CD4-positive, alpha-beta T cell (primary cell): ENCODE data around the gene ILK. TPM values are rescaled to one million over a fixed set of nuclear protein-coding genes. Genes with fewer than 3 reads are reported as not detected.

Experiments used
- ATAC-seq: fragments of 200-7000 bp; cut with Tn5 transposase; one replicate; pipeline ENCODE4 v1.10.0; 2022; ENCODE audit warnings: mild to moderate bottlenecking; ENCODE audit not compliant: poor library complexity
- CTCF ChIA-PET: fragments of 350-600 bp; sonication (Branson Sonifier 250); formaldehyde crosslinking; loops from one replicate; lab custom pipeline; 2021; ENCODE audit warnings: antibody characterized with exemption, inconsistent platforms; lab: Charles Lee
- POLR2A ChIA-PET: fragments of 350-600 bp; sonication (Branson Sonifier 250); formaldehyde crosslinking; loops from one replicate; lab custom pipeline; 2021; ENCODE audit warnings: antibody characterized with exemption, inconsistent platforms; lab: Charles Lee
- DNase-seq, 14 experiments: peaks; one replicate each; pipeline ENCODE4 v3.0.0-alpha.2; 2013 to 2020; ENCODE audit warnings: mixed read lengths in 2 of 14
- H3K27ac ChIP-seq, 2 donors: one replicate each; pipeline versions ENCODE4 v1.5.1 to v1.7.0; 2013; ENCODE audit warnings: low read length in 2 of 2, low read depth in 1 of 2, mild to moderate bottlenecking in 1 of 2
- H3K27me3 ChIP-seq, 2 experiments: 1 replicate in 1 of 2; 2 replicates in 1 of 2; pipeline versions ENCODE4 v1.6.1 to v1.7.0; 2013; ENCODE audit warnings: low read length in 2 of 2, control low read depth in 1 of 2, mild to moderate bottlenecking in 1 of 2, moderate library complexity in 1 of 2; ENCODE audit not compliant: insufficient read depth in 2 of 2, control insufficient read depth in 1 of 2
- H3K36me3 ChIP-seq: one replicate; pipeline ENCODE4 v1.6.1; 2013; ENCODE audit warnings: low read length, control low read depth; ENCODE audit not compliant: insufficient read depth
- H3K4me1 ChIP-seq: one replicate; pipeline ENCODE4 v1.6.1; 2013; ENCODE audit warnings: low read length, control low read depth; ENCODE audit not compliant: insufficient read depth
- H3K4me3 ChIP-seq: one replicate; pipeline ENCODE4 v1.5.1; 2013; ENCODE audit warnings: mild to moderate bottlenecking, low read length, moderate library complexity
- H3K9me3 ChIP-seq, 2 experiments: 1 replicate in 1 of 2; 2 replicates in 1 of 2; pipeline versions ENCODE4 v1.6.1 to v1.7.0; 2013; ENCODE audit warnings: low read length in 2 of 2, mild to moderate bottlenecking in 2 of 2, control low read depth in 1 of 2, moderate library complexity in 1 of 2; ENCODE audit not compliant: control insufficient read depth in 1 of 2, insufficient read depth in 1 of 2
- H3K27ac Mint-ChIP-seq: one replicate; pipeline ENCODE4 v1.8.0; 2020; ENCODE audit warnings: mixed read lengths
- H3K27me3 Mint-ChIP-seq: one replicate; pipeline ENCODE4 v1.8.0; 2021; ENCODE audit warnings: mixed read lengths
- H3K36me3 Mint-ChIP-seq: one replicate; pipeline ENCODE4 v1.8.0; 2021; ENCODE audit warnings: low read depth, mixed read lengths
- H3K4me1 Mint-ChIP-seq: one replicate; pipeline ENCODE4 v1.8.0; 2021; ENCODE audit warnings: low read depth, mixed read lengths
- H3K4me3 Mint-ChIP-seq: one replicate; pipeline ENCODE4 v1.8.0; 2020; ENCODE audit warnings: mild to moderate bottlenecking, mixed read lengths
- H3K9me3 Mint-ChIP-seq: one replicate; pipeline ENCODE4 v1.8.0; 2020; ENCODE audit warnings: mixed read lengths
- CTCF ChIP-seq: fragments of 200-600 bp; IDR thresholded peaks from one replicate; pipeline ENCODE4 v1.8.0; 2022; ENCODE audit warnings: antibody characterized with exemption, mild to moderate bottlenecking
- intact Hi-C, 2 experiments: fragments of 100-400 bp; cut with DNase I in 1 of 2; cut with micrococcal nuclease in 1 of 2; formaldehyde crosslinking; loops; one replicate each; pipeline versions ENCODE4 v1.15.1 to v1.9.0; 2023 to 2025; cut with DNase I, micrococcal nuclease
- total RNA-seq, 174 experiments: library from RNA in 2 of 174; stranded (reverse) in 2 of 174; gene quantifications; one replicate each; pipeline ENCODE4 v1.2.3 and lab custom pipeline; 2021 to 2026

ILK gene
- total RNA-seq, 2 experiments from 2014 or later: 19.2 to 21.0 TPM

- Mint-ChIP-seq H3K27ac (no peak overlapping the region), H3K4me1 (peaks cover 2% of the 10 kb centered on the region), H3K4me3 (no peak overlapping the region), H3K36me3 (peaks cover 14% of the 10 kb centered on the region), H3K9me3 (no peaks in the 10 kb centered on the region), H3K27me3 (no peaks in the 10 kb centered on the region)
- Histone ChIP-seq H3K27me3 (no peaks in the 10 kb centered on the region), H3K4me1 (peaks cover 22% of the 10 kb centered on the region), H3K27ac (no peak overlapping the region), H3K36me3 (peaks cover 4% of the 10 kb centered on the region), H3K9me3 (no peaks in the 10 kb centered on the region), H3K4me3 (no peak overlapping the region)
- no peak for DNase-seq
- POLR2A ChIA-PET: interaction anchor here (2.2 kb wide), 1 partner anchor 10 kb away, joined by 15 read pairs; the partner anchor contains the start of gene TAF10
- TF ChIP-seq CTCF: no peak
- intact Hi-C loops: no loop called here
- ATAC-seq: no peak
- CTCF ChIA-PET: no interaction called here
Observed at GRCh38 chr11:6622261-6623171, 18.9 kb downstream of the ILK start.

GRCh38 chr11:6623391-6624363, 20.1 kb downstream of the ILK start:
- H3K27ac Mint-ChIP-seq: no peak overlapping the region
- no peaks in the 10 kb centered on the region for H3K9me3 Mint-ChIP-seq

More at GRCh38 chr11:6623391-6624363, 20.1 kb downstream of the ILK start:
- Mint-ChIP-seq H3K27me3 (no peaks in the 10 kb centered on the region), H3K4me1 (peaks cover 12% of the 10 kb centered on the region), H3K36me3 (peaks cover 26% of the 10 kb centered on the region), H3K4me3 (no peak overlapping the region)
- Histone ChIP-seq H3K27me3 (no peaks in the 10 kb centered on the region), H3K27ac (no peak overlapping the region), H3K36me3 (peaks cover 4% of the 10 kb centered on the region), H3K4me1 (peaks cover 16% of the 10 kb centered on the region), H3K4me3 (no peak overlapping the region), H3K9me3 (no peaks in the 10 kb centered on the region)
- POLR2A ChIA-PET: no interaction called here
- no peak for DNase-seq
- no peak for TF ChIP-seq CTCF
- CTCF ChIA-PET: interaction anchor here (1.0 kb wide), 1 partner anchor 47 kb away, joined by 4 read pairs; no protein-coding TSS in a partner anchor
- intact Hi-C loops: no loop called here
- ATAC-seq: no peak
